ENCODE measurements around the gene CAMK1D.

The CAMK1D gene

DNA sequence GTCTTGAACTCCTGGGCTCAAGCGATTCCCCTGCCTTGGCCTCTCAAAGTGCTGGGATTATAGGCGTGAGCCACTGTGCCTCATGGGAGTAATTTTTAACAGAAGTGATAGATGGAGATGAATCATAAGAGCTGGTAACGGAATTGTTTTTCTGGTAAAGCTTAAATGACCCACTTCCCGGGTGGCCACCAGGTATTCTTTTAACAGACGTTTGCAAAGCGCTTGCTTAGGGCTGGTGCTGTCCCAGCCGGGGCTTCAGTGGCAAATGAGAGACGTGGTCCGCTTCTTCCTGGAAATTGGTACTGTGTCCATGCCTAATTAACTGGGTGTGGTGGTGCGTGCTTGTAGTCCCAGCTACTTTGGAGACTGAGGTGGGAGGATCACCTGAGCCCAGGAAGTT is 23.5 kb downstream of the CAMK1D start:
- Histone ChIP-seq H3K9me3 (replicated peaks in 1 of 11) (no peaks in the 10 kb centered on the region), H3K27ac (no peak overlapping the region), H3K4me2 (no peak overlapping the region), H3K27me3 (no peaks in the 10 kb centered on the region), H4K20me1 (peaks cover 0 to 49% (median 1%) of the 10 kb centered on the region in 11 experiments; a peak in 8 of 22 replicates), H3K4me3 (no peak overlapping the region), H3K4me1 (no peaks in the 10 kb centered on the region), H3K36me3 (peaks cover 0 to 7% (median 0%) of the 10 kb centered on the region in 11 experiments; a peak in 2 of 22 replicates), H3K9ac (no peak overlapping the region)
- no peak for TF ChIP-seq Cebpa-rat (IDR thresholded peaks at IDR 0.05)

DNA sequence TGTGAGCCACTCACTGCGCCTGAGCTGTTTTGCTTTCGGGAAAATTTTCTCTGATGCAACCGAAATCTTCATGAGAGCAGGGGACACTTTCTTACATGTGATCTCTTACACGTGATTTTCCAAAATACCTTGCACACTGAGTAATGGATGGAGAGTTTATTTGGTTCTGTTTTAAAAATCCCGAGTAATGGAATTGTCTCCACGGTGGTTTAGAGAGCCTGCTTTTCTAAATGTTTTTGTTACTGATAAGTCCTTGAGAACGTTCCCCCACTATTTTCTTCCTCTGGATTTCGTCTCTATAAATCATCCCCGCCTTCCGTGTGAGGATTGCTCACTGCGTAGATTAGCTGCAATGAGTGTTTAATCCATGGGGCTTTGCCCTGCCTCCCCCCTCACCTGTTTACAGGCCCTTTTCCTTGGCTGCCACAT is 25.7 kb downstream of the CAMK1D start:
- no peak overlapping the region for H3K4me3 ChIP-seq
- H4K20me1 ChIP-seq: peaks cover 0 to 31% (median 5%) of the 10 kb centered on the region in 11 experiments; a peak in 8 of 22 replicates
- H3K36me3 ChIP-seq: peaks cover 0 to 6% (median 0%) of the 10 kb centered on the region in 11 experiments; a peak in 2 of 22 replicates
- no peaks in the 10 kb centered on the region for H3K4me1 ChIP-seq
- H3K27ac ChIP-seq: no peak overlapping the region
- H3K4me2 ChIP-seq: no peak overlapping the region
- TF ChIP-seq Cebpa-rat (IDR thresholded peaks at IDR 0.05): no peak
- no peak overlapping the region for H3K9ac ChIP-seq
- no peaks in the 10 kb centered on the region for H3K27me3 ChIP-seq
- H3K9me3 ChIP-seq (replicated peaks in 1 of 11): no peaks in the 10 kb centered on the region; a peak in 2 of 22 replicates

DNA sequence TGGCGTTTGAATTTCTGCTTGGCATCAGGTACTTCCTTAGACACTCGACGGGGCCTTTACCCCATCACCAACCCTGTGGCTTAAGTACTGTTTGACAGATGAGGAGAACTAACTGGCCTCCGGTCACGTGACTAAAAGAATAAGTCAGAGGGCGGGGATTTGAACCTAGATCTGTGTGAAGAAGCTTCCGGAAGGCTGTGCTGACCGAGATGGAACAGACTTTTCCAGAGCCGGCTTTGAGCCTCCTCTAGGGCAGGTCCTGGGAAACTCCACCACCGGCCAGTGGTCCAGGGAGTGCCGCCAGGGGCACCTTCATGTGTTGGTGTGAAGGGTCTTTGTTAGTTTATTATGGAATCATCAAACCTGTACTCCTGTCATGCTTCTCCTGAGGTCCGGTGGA is 26.9 kb downstream of the CAMK1D start:
- Histone ChIP-seq H3K9ac (no peak overlapping the region), H4K20me1 (peaks cover 0 to 31% (median 5%) of the 10 kb centered on the region in 11 experiments; a peak in 7 of 22 replicates), H3K4me1 (no peaks in the 10 kb centered on the region), H3K9me3 (replicated peaks in 1 of 11) (no peaks in the 10 kb centered on the region; a peak in 2 of 22 replicates), H3K27me3 (no peaks in the 10 kb centered on the region), H3K4me3 (no peak overlapping the region), H3K36me3 (no peaks in the 10 kb centered on the region; a peak in 1 of 22 replicates), H3K27ac (no peak overlapping the region), H3K4me2 (no peak overlapping the region)
- no peak for TF ChIP-seq Cebpa-rat (IDR thresholded peaks at IDR 0.05)

DNA sequence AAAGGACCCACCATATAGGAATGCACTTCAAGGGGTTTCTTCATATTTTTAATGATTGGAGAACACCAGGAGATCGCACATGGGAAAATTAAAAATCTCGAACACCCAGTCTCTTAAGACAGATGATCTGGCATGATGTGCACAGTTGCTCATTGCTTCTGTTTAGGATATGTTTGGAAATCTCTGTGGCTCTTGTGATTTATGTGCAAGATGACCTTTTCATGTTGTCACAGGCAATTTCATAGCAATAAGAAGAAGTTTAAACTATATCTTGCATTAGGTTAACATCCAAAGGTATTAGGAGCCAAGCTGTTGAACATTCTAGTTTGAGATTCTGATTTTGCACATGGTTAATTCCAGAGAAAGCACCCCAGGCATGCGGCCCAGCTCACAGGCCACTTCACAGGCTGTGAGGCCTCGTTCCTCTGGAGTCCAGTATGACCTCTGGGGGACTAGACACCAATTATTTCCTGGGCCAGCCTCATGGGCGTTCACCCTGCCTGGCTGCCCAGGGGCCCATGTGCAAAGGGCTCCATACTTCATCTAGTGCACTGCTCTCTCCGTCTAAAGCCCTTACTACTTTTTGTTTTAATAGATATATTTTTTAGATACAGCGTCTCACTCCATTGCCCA is 28.4 kb downstream of the CAMK1D start:
- H3K9me3 ChIP-seq (replicated peaks in 1 of 11): no peaks in the 10 kb centered on the region; a peak in 2 of 22 replicates
- H3K27ac ChIP-seq: no peak overlapping the region
- H3K36me3 ChIP-seq: no peaks in the 10 kb centered on the region; a peak in 1 of 22 replicates
- H3K9ac ChIP-seq: no peak overlapping the region
- no peaks in the 10 kb centered on the region for H3K27me3 ChIP-seq
- H3K4me3 ChIP-seq: no peak overlapping the region
- TF ChIP-seq Cebpa-rat (IDR thresholded peaks at IDR 0.05): no peak
- H4K20me1 ChIP-seq: peaks cover 0 to 24% (median 3%) of the 10 kb centered on the region in 11 experiments; a peak in 7 of 22 replicates
- no peaks in the 10 kb centered on the region for H3K4me1 ChIP-seq
- no peak overlapping the region for H3K4me2 ChIP-seq

DNA sequence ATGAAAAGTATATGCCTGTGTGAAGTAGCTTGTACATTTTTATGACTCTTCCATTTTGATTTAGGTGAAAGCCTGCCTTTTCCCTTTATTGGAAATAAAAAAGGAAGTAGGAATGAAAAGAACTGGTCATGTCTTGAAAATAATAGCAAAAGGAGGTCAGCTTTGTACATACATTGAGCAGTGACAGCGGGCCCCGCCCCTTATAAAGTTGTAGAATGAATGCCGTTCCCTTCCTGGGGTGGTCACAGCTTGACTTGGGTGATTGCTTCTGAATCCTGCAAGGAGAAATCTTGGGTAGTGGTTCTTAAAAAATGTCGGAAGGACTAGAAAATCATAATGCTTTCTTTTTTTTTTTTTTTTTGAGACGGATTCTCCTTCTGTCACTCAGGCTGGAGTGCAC is 31.7 kb downstream of the CAMK1D start:
- peaks cover 0 to 18% (median 3%) of the 10 kb centered on the region in 11 experiments; a peak in 6 of 22 replicates for H4K20me1 ChIP-seq
- H3K27me3 ChIP-seq: no peaks in the 10 kb centered on the region

DNA sequence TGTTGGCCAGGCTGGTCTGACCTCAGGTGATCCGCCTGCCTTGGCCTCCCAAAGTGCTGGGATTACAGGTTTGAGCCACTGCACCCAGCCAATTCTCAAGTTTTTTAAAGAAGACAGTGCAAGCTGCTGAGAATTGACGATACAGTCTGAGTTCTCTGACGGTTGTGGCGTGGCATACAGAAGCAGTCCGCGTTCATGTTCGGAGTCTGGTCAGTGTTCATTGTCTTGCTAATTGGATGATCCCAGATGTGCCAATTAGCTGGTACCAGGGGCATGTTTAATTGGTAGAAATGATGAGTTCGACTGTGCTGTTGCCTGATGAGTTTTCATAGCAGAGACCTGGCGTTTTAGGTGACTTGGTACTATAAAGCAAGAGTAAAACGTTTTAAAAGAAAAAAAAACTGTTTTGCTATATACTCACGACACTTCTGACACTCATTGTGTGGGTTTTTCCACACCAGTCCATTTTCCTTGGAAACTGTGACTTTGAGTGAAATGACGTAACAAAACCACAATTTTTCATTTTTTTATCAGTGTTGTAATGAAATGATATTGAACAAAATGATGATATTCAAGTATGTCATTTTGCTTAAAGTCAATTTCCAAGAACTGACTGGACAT is 32.3 kb downstream of the CAMK1D start:
- H3K9me3 ChIP-seq (replicated peaks in 1 of 11): peaks cover 12 to 22% (median 19%) of the 10 kb centered on the region in 11 experiments
- peaks cover 0 to 9% (median 0%) of the 10 kb centered on the region in 11 experiments; a peak in 2 of 22 replicates for H3K36me3 ChIP-seq
- TF ChIP-seq Cebpa-rat (IDR thresholded peaks at IDR 0.05): no peak
- no peak overlapping the region for H3K27ac ChIP-seq
- no peaks in the 10 kb centered on the region for H3K27me3 ChIP-seq
- H3K4me2 ChIP-seq: no peak overlapping the region
- H3K4me1 ChIP-seq: no peaks in the 10 kb centered on the region
- no peak overlapping the region for H3K4me3 ChIP-seq
- no peak overlapping the region for H3K9ac ChIP-seq
- peaks cover 0 to 15% (median 3%) of the 10 kb centered on the region in 11 experiments; a peak in 5 of 22 replicates for H4K20me1 ChIP-seq

More for the DNA sequence above, 31.7 kb downstream of the CAMK1D start:
- no peak for TF ChIP-seq Cebpa-rat (IDR thresholded peaks at IDR 0.05)
- H3K9me3 ChIP-seq (replicated peaks in 1 of 11): peaks cover 12 to 20% (median 19%) of the 10 kb centered on the region in 11 experiments
- peaks cover 0 to 9% (median 0%) of the 10 kb centered on the region in 11 experiments; a peak in 2 of 22 replicates for H3K36me3 ChIP-seq
- no peak overlapping the region for H3K4me3 ChIP-seq
- H3K4me1 ChIP-seq: no peaks in the 10 kb centered on the region
- H3K27ac ChIP-seq: no peak overlapping the region
- H3K4me2 ChIP-seq: no peak overlapping the region
- no peak overlapping the region for H3K9ac ChIP-seq

DNA sequence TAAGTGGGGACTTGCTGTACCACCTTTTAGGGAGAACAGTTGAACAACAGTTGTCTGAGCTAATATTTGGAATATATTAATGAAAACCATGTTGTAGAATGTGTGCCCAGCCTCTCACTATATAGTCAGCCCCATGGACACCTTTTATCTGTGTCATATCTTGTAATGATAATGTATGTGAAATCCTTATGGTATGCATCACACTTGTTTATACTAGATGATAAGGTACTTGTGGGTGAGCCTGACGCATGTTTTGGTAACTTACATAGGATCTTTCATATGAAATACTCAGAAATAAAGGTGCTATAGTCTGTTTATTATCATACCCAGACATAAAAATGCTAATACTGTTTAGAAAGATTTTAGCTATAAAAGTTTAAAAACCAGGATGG is 32.8 kb downstream of the CAMK1D start:
- Histone ChIP-seq H3K4me1 (no peaks in the 10 kb centered on the region), H3K4me3 (no peak overlapping the region), H3K9me3 (replicated peaks in 1 of 11) (peaks cover 12 to 22% (median 19%) of the 10 kb centered on the region in 11 experiments), H3K9ac (no peak overlapping the region), H3K27me3 (no peaks in the 10 kb centered on the region), H3K4me2 (no peak overlapping the region), H4K20me1 (peaks cover 0 to 15% (median 3%) of the 10 kb centered on the region in 11 experiments; a peak in 3 of 22 replicates), H3K36me3 (peaks cover 0 to 9% (median 0%) of the 10 kb centered on the region in 11 experiments; a peak in 2 of 22 replicates), H3K27ac (no peak overlapping the region)
- no peak for TF ChIP-seq Cebpa-rat (IDR thresholded peaks at IDR 0.05)

DNA sequence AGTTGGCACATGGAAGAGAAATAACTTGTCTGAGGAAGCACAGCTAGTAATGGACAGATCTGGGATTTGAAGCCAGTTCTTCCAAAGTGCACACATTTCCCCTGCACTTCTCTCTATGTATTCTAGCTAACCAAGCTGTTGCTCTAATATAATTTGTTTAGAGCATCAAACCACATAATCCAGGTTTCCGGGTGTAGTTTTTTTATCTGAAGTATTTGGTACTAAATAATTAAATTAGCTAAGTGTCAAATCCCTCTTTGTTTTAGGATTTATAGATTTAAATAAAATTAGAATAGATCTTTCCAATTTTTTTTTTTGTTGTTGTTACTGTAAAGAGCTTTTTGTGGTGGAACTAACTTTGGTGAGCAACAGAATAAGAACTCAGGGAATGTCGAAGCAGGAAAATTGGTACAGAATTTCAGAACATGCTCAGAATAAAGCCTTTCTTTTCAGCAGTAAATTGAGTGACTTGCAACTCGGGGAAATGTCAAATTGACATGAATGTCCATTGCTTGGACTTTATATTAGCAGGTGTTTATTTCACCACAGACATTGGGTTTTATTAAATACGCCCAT is 33.7 kb downstream of the CAMK1D start:
- Histone ChIP-seq H3K9me3 (replicated peaks in 1 of 11) (peaks cover 12 to 22% (median 19%) of the 10 kb centered on the region in 11 experiments), H3K27ac (no peak overlapping the region), H3K9ac (no peak overlapping the region), H3K4me2 (no peak overlapping the region), H3K4me3 (no peak overlapping the region), H4K20me1 (peaks cover 0 to 16% (median 6%) of the 10 kb centered on the region in 11 experiments; a peak in 13 of 22 replicates), H3K4me1 (peaks cover 0 to 8% (median 7%) of the 10 kb centered on the region in 10 experiments; a peak in 16 of 20 replicates), H3K36me3 (peaks cover 0 to 9% (median 0%) of the 10 kb centered on the region in 11 experiments; a peak in 1 of 22 replicates), H3K27me3 (no peaks in the 10 kb centered on the region)
- TF ChIP-seq Cebpa-rat (IDR thresholded peaks at IDR 0.05): no peak

DNA sequence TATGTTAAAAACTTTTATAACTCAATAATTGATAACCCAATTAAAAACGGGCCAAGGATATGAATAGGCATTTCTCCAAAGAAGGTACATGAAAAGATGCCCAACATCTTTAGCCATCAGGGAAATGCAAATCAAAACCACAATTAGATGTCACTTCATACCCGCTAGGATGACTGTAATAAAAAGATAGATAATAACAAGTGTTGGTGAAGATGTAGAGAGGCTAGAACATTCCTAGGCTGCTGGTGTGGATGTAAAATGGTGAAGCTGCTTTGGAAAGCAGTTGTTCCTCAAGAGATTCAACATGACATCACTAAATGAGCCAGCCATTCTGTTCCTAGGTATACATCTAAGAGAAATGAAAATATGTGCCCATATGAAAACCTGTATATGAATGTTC is 35.6 kb downstream of the CAMK1D start:
- Histone ChIP-seq H3K4me2 (no peak overlapping the region), H3K4me3 (no peak overlapping the region), H4K20me1 (peaks cover 10 to 34% (median 23%) of the 10 kb centered on the region in 11 experiments; a peak in 19 of 22 replicates), H3K9ac (no peak overlapping the region), H3K4me1 (peaks cover 15 to 26% (median 26%) of the 10 kb centered on the region in 10 experiments), H3K36me3 (peaks cover 0 to 9% (median 0%) of the 10 kb centered on the region in 11 experiments; a peak in 1 of 22 replicates), H3K9me3 (replicated peaks in 1 of 11) (peaks cover 12 to 22% (median 19%) of the 10 kb centered on the region in 11 experiments), H3K27me3 (no peaks in the 10 kb centered on the region), H3K27ac (no peak overlapping the region)
- TF ChIP-seq Cebpa-rat (IDR thresholded peaks at IDR 0.05): no peak
